Measurements from ENCODE around the gene HAO2. TPM values are rescaled to one million over a fixed set of nuclear protein-coding genes. Genes with fewer than 3 reads are reported as not detected.
"Not testable (repeated sequence)": the region's sequence is repeated elsewhere in the genome, so short reads cannot be mapped to it uniquely, and the experiment has no call there.

HAO2 gene
- total and polyA plus RNA-seq, 5 donors = not detected

GRCh38 chr1:119367432-119368124, 1.0 kb upstream of the HAO2 start:
- intact Hi-C loops (cut with DNase I) = loop anchor here in 1 of 4 donors (10.0 kb wide), 1 partner anchor 83 kb away; no protein-coding TSS in a partner anchor
- H3K4me3 ChIP-seq (ENCODE audit: low read length) = no peak overlapping the region

GRCh38 chr1:119370748-119371147, 2.2 kb downstream of the HAO2 start:
- ATAC-seq = no peak
- intact Hi-C loops (cut with DNase I) = loop anchor here in 1 of 4 donors (5.0 kb wide), 1 partner anchor 83 kb away; no protein-coding TSS in a partner anchor
- no peaks in the 10 kb centered on the region for H3K27me3 ChIP-seq (ENCODE audit: control insufficient read depth, insufficient read depth)
- no peak overlapping the region for H3K4me3 ChIP-seq (ENCODE audit: low read length)
- 72% methylated on average over 2 of the region's 2 CpGs for WGBS
- H3K27ac ChIP-seq (ENCODE audit: low read length) = no peak overlapping the region
- no peak for DNase-seq
- no peaks in the 10 kb centered on the region for H3K9me3 ChIP-seq (ENCODE audit: control insufficient read depth, low read length)
- no peaks in the 10 kb centered on the region for H3K4me1 ChIP-seq (ENCODE audit: control insufficient read depth, insufficient read depth, low read length)

More at GRCh38 chr1:119367432-119368124, 1.0 kb upstream of the HAO2 start:
- whole genome bisulfite sequencing = 64% methylated on average over 13 of the region's 13 CpGs
- H3K27me3 ChIP-seq (ENCODE audit: control insufficient read depth, insufficient read depth) = no peaks in the 10 kb centered on the region
- no peaks in the 10 kb centered on the region for H3K4me1 ChIP-seq (ENCODE audit: control insufficient read depth, insufficient read depth, low read length)
- no peaks in the 10 kb centered on the region for H3K9me3 ChIP-seq (ENCODE audit: control insufficient read depth, low read length)
- no peak for DNase-seq
- ATAC-seq = no peak
- H3K27ac ChIP-seq (ENCODE audit: low read length) = no peak overlapping the region

- Histone ChIP-seq H3K27me3 (ENCODE audit: control insufficient read depth, insufficient read depth) (no peaks in the 10 kb centered on the region), H3K4me1 (ENCODE audit: control insufficient read depth, insufficient read depth, low read length) (no peaks in the 10 kb centered on the region), H3K4me3 (ENCODE audit: low read length) (no peak overlapping the region), H3K27ac (ENCODE audit: low read length) (no peak overlapping the region), H3K9me3 (ENCODE audit: control insufficient read depth, low read length) (no peaks in the 10 kb centered on the region)
- 48% methylated on average over 2 of the region's 2 CpGs for WGBS
- DNase-seq (no peak), ATAC-seq (no peak)
- intact Hi-C loops (cut with DNase I) = loop anchor here in 1 of 4 donors (5.0 kb wide), 1 partner anchor 85 kb away; no protein-coding TSS in a partner anchor
Observed at GRCh38 chr1:119371815-119372214, 3.2 kb downstream of the HAO2 start.

GRCh38 chr1:119372503-119373086, 4.0 kb downstream of the HAO2 start:
- no peak for DNase-seq
- no peak for ATAC-seq
- Histone ChIP-seq H3K4me3 (ENCODE audit: low read length) (no peak overlapping the region), H3K9me3 (ENCODE audit: control insufficient read depth, low read length) (no peaks in the 10 kb centered on the region), H3K4me1 (ENCODE audit: control insufficient read depth, insufficient read depth, low read length) (no peaks in the 10 kb centered on the region), H3K27me3 (ENCODE audit: control insufficient read depth, insufficient read depth) (no peaks in the 10 kb centered on the region), H3K27ac (ENCODE audit: low read length) (no peak overlapping the region)
- WGBS = 33% methylated on average over 6 of the region's 6 CpGs
- intact Hi-C loops (cut with DNase I) = loop anchor here in 1 of 4 donors (5.0 kb wide), 1 partner anchor 85 kb away; no protein-coding TSS in a partner anchor

GRCh38 chr1:119373465-119373864, 4.9 kb downstream of the HAO2 start:
- no peak for ATAC-seq

GRCh38 chr1:119374208-119374874, 5.8 kb downstream of the HAO2 start:
- intact Hi-C loops (cut with DNase I) = loop anchor here in 1 of 4 donors (5.0 kb wide), 1 partner anchor 87 kb away; no protein-coding TSS in a partner anchor
- Histone ChIP-seq H3K27ac (ENCODE audit: low read length) (no peak overlapping the region), H3K9me3 (ENCODE audit: control insufficient read depth, low read length) (no peaks in the 10 kb centered on the region), H3K27me3 (ENCODE audit: control insufficient read depth, insufficient read depth) (no peaks in the 10 kb centered on the region), H3K4me1 (ENCODE audit: control insufficient read depth, insufficient read depth, low read length) (no peaks in the 10 kb centered on the region), H3K4me3 (ENCODE audit: low read length) (no peak overlapping the region)
- peak in 1 of 2 donors; percentile 16 for ATAC-seq
- DNase-seq = no peak
- 38% methylated on average over 4 of the region's 4 CpGs for WGBS

More at GRCh38 chr1:119373465-119373864, 4.9 kb downstream of the HAO2 start:
- no peaks in the 10 kb centered on the region for H3K9me3 ChIP-seq (ENCODE audit: control insufficient read depth, low read length)
- intact Hi-C loops (cut with DNase I) = loop anchor here in 1 of 4 donors (5.0 kb wide), 1 partner anchor 86 kb away; no protein-coding TSS in a partner anchor
- H3K4me1 ChIP-seq (ENCODE audit: control insufficient read depth, insufficient read depth, low read length) = no peaks in the 10 kb centered on the region
- no peak overlapping the region for H3K27ac ChIP-seq (ENCODE audit: low read length)
- no peak for DNase-seq
- 54% methylated on average over 2 of the region's 2 CpGs for WGBS
- H3K27me3 ChIP-seq (ENCODE audit: control insufficient read depth, insufficient read depth) = no peaks in the 10 kb centered on the region
- no peak overlapping the region for H3K4me3 ChIP-seq (ENCODE audit: low read length)

- intact Hi-C loops (cut with DNase I) = no loop called here
- DNase-seq (no peak), ATAC-seq (no peak)
- H3K4me3 ChIP-seq (ENCODE audit: low read length) = no peak overlapping the region
- no peak overlapping the region for H3K27ac ChIP-seq (ENCODE audit: low read length)
- 85% methylated on average over 1 of the region's 1 CpG for WGBS
- no peaks in the 10 kb centered on the region for H3K9me3 ChIP-seq (ENCODE audit: control insufficient read depth, low read length)
- H3K4me1 ChIP-seq (ENCODE audit: control insufficient read depth, insufficient read depth, low read length) = no peaks in the 10 kb centered on the region
- no peaks in the 10 kb centered on the region for H3K27me3 ChIP-seq (ENCODE audit: control insufficient read depth, insufficient read depth)
Observed at GRCh38 chr1:119375366-119375765, 6.8 kb downstream of the HAO2 start.

GRCh38 chr1:119376594-119376993, 8.0 kb downstream of the HAO2 start:
- whole genome bisulfite sequencing = 71% methylated on average over 1 of the region's 1 CpG

GRCh38 chr1:119377594-119377993, 9.0 kb downstream of the HAO2 start:
- WGBS = 80% methylated on average over 2 of the region's 2 CpGs
- ATAC-seq; intact Hi-C loops (cut with DNase I); H3K9me3 ChIP-seq (ENCODE audit: control insufficient read depth, low read length); H3K4me3 ChIP-seq (ENCODE audit: low read length); H3K27me3 ChIP-seq (ENCODE audit: control insufficient read depth, insufficient read depth); H3K4me1 ChIP-seq (ENCODE audit: control insufficient read depth, insufficient read depth, low read length); H3K27ac ChIP-seq (ENCODE audit: low read length); DNase-seq: not testable (repeated sequence)

More at GRCh38 chr1:119376594-119376993, 8.0 kb downstream of the HAO2 start:
- DNase-seq = no peak
- Histone ChIP-seq H3K4me1 (ENCODE audit: control insufficient read depth, insufficient read depth, low read length) (no peaks in the 10 kb centered on the region), H3K9me3 (ENCODE audit: control insufficient read depth, low read length) (no peaks in the 10 kb centered on the region), H3K27ac (ENCODE audit: low read length) (no peak overlapping the region), H3K27me3 (ENCODE audit: control insufficient read depth, insufficient read depth) (no peaks in the 10 kb centered on the region), H3K4me3 (ENCODE audit: low read length) (no peak overlapping the region)
- no peak for ATAC-seq
- intact Hi-C loops (cut with DNase I) = no loop called here

GRCh38 chr1:119379117-119379516, 10.5 kb downstream of the HAO2 start:
- Histone ChIP-seq H3K27ac (ENCODE audit: low read length) (no peak overlapping the region), H3K9me3 (ENCODE audit: control insufficient read depth, low read length) (no peaks in the 10 kb centered on the region), H3K4me1 (ENCODE audit: control insufficient read depth, insufficient read depth, low read length) (no peaks in the 10 kb centered on the region), H3K4me3 (ENCODE audit: low read length) (no peak overlapping the region), H3K27me3 (ENCODE audit: control insufficient read depth, insufficient read depth) (no peaks in the 10 kb centered on the region)
- intact Hi-C loops (cut with DNase I) = no loop called here
- ATAC-seq = no peak
- 84% methylated on average over 1 of the region's 1 CpG for WGBS
- no peak for DNase-seq

- H3K4me3 ChIP-seq (ENCODE audit: low read length) = no peak overlapping the region
- no peaks in the 10 kb centered on the region for H3K27me3 ChIP-seq (ENCODE audit: control insufficient read depth, insufficient read depth)
- no peak for DNase-seq
- H3K27ac ChIP-seq (ENCODE audit: low read length) = no peak overlapping the region
- no peak for ATAC-seq
- intact Hi-C loops (cut with DNase I) = no loop called here
- H3K9me3 ChIP-seq (ENCODE audit: control insufficient read depth, low read length) = no peaks in the 10 kb centered on the region
- no peaks in the 10 kb centered on the region for H3K4me1 ChIP-seq (ENCODE audit: control insufficient read depth, insufficient read depth, low read length)
- WGBS = 80% methylated on average over 2 of the region's 2 CpGs
Observed at GRCh38 chr1:119380304-119380703, 11.7 kb downstream of the HAO2 start.
